ENCODE measurements around the gene ARL10. TPM values are rescaled to one million over a fixed set of nuclear protein-coding genes. Genes with fewer than 3 reads are reported as not detected.

Gene ARL10, protein sequence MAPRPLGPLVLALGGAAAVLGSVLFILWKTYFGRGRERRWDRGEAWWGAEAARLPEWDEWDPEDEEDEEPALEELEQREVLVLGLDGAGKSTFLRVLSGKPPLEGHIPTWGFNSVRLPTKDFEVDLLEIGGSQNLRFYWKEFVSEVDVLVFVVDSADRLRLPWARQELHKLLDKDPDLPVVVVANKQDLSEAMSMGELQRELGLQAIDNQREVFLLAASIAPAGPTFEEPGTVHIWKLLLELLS
- total RNA-seq (2014; rRNA removed; shearing (Covaris generic)) = 0.03 TPM in 1 of 2 replicates, not detected in the other

DNA sequence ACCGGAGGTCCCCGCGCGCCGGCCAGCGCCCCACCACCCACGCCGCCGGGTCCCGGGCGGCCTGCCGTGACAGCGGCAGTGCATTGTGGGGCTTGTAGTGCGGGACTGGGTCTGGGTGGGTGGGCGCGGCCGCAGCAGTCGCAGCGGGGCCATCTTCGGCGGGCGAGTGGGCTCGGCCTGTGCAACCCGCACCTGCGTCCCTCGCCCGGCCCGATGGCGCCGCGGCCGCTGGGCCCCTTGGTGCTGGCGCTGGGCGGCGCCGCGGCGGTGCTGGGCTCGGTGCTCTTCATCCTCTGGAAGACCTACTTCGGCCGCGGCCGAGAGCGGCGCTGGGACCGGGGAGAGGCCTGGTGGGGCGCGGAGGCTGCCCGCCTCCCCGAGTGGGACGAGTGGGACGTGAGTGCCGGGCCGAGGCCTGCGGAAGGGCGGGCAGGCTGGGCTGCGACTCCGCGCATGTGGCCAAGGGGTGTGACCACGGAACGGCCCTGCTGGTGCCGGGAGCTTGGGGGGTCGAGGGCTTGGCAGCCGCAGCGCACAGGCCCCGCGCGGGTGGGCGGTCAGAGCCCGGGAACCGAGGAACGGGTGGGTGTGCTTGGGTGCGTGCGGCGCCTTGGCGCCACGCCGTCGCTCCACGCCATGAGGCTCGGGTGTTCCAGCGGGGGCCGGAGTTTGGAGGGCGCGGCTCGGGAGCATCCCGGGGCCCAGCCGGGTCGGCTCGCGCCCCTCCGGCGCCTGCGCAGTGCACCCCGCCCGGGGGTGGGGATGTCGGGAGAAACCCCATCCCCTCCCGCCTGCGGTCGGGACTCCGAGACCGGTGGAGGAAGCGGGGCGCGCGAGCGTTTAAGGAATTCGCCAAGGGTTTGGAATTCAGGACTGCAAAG is at the start of gene ARL10:
ARL10 (plus strand) TSS at position 137 of the 881 bp plus-strand sequence; CDS start at position 214, 77 bp downstream.
- DNase-seq (ENCODE audit: low spot score) = peak; percentile 26

DNA sequence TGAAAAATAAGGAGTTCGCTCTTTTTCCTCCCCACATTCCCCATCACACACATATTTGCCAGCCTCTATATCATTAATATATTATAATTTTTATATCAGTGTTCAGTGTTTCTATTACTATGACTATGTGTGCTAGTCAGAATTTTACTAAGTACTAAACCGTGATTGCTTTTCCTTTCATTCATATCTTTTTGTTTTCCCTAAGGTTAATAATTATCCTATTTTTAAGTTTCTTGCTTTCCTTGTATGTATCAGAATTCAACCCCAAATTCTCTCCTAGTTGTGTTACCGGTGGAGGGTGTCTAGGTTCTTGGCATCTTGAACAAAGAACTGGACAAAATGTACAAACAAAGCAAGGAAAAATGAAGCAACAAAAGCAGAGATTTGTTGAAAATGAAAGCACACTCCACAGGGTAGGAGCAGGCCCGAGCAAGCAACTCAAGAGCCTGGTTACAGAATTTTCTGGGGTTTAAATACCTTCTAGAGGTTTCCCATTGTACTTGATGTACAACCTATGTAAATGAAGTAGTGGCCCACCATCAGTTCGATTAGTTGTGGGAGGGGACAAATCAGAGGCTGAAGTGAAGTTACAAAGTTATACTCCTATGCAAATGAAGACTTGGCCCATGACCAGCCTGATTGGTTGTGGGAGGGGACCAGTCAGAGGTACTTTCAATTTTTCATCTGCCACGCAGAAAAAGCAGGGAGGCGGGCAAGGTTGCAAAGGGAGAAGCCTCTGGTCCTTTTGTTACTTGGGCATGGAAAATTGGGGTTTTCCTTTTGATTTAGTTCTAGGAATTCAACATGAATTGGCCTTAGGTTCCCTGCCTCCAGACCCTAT is 47.5 kb upstream of the ARL10 start:
- in situ Hi-C loops (cut with HindIII; ENCODE audit: low sequenced_read_pairs) = no loop called here
- no peak for DNase-seq (ENCODE audit: low spot score)

More for the DNA sequence above, at the start of gene ARL10:
- in situ Hi-C loops (cut with HindIII; ENCODE audit: low sequenced_read_pairs) = no loop called here

DNA sequence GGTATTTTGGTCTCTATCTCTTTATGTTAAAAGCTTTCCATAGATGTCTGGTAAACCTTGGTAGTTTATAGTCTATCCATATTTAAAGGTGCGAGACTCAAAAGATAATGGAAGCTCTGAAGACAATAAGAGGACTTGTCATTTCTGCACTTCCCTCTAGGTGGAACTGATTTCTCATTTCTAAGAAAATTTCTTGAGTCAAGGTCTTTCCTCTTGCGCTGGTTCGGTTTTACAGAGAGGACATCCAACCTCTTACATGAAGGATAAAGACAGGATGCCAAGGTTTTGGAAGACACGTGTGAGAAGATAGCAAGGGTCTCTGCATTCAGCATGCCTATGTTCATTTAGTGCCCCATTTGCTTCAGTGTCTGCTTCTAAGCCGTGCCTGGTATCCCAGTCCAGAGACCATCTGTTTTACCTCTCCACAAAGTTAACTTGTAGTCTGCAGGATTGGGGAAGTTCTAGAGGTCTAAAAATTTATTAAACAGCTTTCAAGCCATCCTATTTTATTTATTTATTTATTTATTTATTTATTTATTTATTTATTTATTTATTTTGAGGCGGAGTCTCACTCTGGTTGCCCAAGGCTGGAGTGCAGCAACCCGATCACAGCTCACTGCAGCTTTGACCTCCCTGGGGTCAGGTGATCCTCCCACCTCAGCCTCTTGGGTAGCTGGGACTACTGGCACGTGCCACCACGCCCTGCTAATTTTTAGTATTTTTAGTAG is 45.3 kb upstream of the ARL10 start:
- DNase-seq (ENCODE audit: low spot score) = peak; percentile 16

DNA sequence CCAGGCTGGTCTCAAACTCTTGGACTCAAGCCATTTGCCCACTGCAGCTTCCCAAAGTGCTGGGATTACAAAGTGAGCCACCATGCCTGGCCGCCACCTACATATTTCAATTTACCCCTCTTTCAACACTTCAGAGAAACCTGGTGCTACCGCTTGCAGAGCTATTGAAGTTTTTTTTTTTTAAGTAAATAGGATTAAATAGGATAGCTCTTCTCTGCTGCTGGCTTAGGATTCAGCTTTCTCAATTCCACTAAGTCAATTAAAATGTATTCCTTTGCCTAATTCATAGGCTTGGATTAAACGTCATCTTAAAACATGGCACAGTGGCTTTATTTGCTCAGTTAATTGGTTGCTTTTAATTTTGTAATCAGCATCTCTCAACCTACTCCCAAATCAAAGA is 44.7 kb upstream of the ARL10 start:
- no peak for DNase-seq (ENCODE audit: low spot score)
- in situ Hi-C loops (cut with HindIII; ENCODE audit: low sequenced_read_pairs) = no loop called here

More for the DNA sequence above, 45.3 kb upstream of the ARL10 start:
- in situ Hi-C loops (cut with HindIII; ENCODE audit: low sequenced_read_pairs) = no loop called here

DNA sequence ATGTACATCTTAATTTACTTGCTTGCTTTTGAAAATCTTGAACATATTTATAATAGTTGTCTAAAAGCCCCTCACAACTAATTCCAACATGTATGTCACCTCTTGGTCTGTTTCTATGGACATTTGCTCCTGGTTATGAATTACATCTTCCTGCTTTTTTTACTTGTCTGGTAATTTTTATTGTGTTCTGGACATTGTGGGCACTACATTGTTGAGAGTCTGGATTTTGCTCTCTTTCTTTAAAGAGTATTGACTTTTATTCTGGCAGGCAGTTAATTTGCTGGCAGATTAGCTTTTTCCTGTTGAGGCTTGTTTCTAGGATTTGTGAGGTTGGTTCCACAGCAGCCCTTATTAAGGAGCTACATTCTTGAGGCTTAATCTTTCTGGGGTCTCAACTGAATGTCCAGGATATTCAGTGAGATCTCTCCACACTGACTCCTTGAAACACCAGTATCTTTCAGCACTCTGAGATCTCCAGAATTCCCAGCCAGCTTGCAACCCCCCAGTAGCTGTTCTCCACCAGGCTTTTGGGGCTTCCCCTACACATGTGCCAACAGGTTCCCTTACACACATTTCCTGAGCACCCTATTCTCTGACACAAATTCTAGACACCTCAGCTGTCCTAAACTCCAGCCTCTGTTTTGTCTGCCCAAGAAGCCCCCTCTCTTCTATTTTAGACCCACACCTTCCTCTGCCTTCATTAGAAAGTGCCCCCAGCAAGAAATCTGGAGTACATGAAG is 31.1 kb upstream of the ARL10 start:
- in situ Hi-C loops (cut with HindIII; ENCODE audit: low sequenced_read_pairs) = no loop called here
- no peak for DNase-seq (ENCODE audit: low spot score)

DNA sequence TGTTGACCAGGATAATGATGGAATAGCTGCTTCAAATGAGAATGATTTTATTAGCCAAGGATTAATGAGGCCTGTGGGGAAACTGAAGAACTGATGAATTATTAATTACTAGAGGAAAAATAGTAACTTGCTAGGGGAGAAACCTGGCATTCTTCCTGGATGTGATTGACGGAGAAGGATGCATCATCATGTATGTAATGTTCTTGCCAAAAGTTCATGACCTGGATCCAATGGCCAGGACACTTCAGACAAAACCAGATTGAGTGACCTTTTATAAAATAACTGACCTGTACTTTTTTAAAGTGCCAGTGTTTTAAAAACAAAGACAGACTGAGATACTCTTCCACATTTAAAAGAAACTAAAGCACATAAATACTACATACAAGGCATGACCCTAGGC is 27.4 kb upstream of the ARL10 start:
- in situ Hi-C loops (cut with HindIII; ENCODE audit: low sequenced_read_pairs) = no loop called here

DNA sequence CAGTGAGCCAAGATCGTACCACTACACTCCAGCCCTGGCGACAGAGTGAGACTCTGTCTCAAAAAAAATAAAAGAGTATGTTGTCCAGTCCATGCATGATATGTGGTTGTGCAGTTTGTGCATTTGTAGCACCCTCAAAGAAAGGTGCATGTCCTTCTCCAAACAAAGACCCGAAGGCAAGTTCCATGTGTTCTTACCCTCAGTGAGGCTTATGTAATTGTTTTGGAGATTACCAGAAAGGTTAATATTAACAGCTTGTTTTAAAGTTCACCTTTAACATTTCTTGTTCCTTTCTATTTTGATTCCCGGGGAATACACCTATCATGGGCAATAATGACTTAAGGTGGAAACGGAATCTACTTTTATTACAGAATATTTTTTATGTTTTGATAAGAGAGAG is 26.0 kb upstream of the ARL10 start:
- in situ Hi-C loops (cut with HindIII; ENCODE audit: low sequenced_read_pairs) = no loop called here
- DNase-seq (ENCODE audit: low spot score) = no peak

More for the DNA sequence above, 27.4 kb upstream of the ARL10 start:
- DNase-seq (ENCODE audit: low spot score) = no peak

DNA sequence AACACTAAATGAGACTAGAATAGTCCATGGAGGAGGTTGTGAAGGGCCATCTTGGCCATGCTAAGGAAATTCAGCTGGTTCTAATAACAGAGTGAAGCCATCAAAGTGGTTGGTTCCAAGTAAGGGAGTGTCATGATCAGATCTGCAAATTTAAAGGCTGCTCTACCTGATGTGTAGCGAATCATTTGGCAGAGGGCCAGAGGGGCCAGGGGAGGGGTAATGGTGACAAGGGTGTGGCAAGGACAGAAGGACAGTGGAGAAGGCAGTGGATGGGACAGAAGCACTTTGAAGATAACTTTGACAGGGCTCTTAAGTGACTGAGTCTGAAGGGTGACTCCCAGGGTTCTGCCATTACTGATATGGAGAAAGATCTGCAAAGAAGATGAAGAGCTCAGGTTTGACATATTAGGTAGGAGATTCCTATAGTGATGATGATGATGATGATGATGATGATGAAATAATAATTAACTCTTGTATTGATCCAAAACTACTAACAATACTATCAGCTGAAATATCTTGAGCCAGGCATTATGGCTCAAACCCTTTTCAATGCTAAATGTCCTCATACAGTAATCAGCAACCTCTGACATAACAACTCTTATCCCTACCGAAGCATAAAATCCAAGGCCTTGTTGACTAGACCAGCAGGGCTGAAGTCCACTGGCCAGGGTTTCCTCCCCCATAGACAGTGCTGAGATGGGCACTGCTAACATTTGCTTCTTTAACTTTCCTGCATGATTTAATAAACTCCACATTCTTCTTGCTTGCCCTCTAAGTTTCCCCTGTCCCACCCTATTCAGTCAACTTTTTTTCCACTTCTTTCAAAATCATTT is 23.7 kb upstream of the ARL10 start:
- in situ Hi-C loops (cut with HindIII; ENCODE audit: low sequenced_read_pairs) = no loop called here
- DNase-seq (ENCODE audit: low spot score) = no peak

DNA sequence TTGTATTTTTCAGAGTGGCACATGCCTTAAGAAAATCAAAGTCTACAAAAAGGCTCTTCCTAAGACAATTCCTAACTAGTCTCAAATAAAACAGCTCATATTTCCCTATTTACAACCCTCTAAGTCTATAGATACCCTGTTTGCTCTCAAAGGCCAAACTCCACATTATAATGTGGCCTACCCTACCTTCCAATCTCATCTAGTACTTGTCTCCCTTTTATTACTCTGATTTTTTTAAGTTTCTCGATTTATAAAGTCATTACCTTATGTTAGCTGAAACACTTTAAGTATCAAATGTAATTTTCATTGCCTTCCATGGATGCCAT is 23.2 kb upstream of the ARL10 start:
- in situ Hi-C loops (cut with HindIII; ENCODE audit: low sequenced_read_pairs) = no loop called here
- no peak for DNase-seq (ENCODE audit: low spot score)

DNA sequence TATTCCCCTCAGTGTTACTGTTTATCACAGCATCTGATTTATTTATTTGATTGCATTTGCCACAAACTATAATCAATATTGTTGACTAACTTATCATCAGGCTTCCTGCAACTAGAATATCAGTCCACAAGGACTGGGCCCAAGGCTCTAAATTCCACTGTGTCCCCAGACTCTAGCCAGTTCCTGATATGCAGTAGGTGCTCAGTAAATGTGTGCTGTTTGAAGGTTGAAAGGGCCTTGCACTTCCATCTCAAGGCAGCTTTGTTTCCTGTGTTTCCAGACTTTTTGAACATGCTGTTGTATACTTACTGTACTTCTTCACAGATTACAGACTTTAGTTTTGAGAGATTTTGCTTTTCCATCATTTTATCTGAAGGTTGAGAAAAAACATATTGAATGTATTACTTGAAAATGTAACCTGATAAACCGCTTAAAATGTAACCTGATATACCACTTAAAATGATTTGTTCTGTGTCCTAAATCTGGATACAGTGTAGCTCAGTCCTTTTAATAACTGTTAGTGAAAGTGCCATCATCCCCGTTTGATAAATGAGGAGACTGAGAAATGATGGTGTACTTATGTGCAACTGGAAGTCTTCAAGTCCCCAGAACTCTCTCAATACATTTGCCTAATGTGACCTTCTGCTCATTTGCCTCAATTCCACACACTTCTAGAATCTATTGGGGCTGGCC is 22.4 kb upstream of the ARL10 start:
- in situ Hi-C loops (cut with HindIII; ENCODE audit: low sequenced_read_pairs) = no loop called here

DNA sequence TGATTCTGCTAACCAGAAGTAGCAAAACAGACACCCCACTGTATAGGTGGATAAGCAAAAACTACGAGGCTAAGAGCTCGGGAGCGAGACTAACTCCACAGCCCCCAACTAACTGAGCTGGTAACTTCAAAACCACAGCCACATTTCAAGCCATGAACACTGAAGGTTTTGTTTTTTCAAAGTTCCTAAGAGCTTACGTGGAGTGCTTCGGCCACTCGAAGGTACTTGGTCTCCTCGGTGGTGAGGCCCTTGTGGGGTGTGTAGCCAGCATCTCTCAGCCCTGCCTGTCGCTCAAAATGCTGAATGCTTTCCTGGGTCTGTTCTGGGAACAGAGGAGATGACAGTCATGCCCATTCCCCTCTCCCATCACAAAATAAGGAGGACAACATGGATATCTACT is 14.9 kb upstream of the ARL10 start:
- in situ Hi-C loops (cut with HindIII; ENCODE audit: low sequenced_read_pairs) = no loop called here
- no peak for DNase-seq (ENCODE audit: low spot score)

More for the DNA sequence above, 22.4 kb upstream of the ARL10 start:
- no peak for DNase-seq (ENCODE audit: low spot score)

DNA sequence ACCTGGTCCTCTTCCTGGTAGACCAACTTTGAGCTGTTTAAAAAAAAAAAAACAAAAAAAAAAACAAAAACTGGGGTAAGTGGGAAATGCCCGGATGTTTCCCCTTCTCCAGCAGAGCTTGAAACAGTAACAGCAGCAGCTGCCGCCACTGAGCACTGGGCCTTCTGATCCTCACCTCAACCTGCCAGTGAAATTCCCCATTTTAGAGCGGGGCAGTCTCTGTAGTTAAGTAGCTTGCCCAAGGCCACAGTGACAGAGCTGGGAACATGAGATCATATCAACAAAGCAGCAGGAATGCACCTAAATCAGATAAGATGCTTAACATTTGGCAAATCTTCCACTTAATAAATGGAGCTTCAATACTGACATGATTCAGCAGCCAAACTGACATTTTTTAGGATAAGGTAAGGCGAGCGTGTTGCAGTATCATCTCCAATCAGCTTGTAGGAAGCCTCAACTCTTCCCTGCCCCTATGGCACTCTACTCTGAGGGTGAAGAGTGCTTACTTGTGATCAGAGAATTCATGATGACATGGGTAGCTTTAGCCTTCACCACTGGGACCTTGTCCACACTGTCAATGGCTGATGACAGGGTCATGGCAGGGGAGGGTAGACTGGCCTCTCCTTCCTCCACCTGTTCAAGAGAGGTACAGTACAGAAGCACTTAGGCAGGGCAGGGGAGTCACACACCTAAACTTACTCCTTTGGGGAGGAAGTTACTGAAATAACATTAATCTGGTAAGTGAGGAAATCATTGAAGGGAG is 13.0 kb upstream of the ARL10 start:
- in situ Hi-C loops (cut with HindIII; ENCODE audit: low sequenced_read_pairs) = no loop called here
- no peak for DNase-seq (ENCODE audit: low spot score)

DNA sequence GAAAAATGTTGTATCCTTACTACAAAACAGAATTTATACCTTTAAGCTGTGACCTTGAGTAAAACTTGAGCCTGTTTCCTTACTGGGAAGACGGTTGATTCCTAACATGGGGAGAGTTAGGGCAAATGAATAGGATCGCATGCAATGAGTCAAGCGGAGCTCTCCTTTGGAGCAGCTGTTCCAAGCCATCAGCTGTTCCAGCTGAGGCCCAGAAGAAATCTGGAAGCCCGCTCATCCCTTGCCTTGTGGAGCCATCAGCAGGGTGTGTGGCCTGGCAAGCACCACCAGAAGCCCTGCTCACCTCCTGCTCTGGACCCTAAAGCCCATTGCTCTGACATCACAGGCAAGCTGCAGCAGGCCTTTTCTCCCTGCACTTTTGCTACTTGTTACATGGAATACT is 11.8 kb upstream of the ARL10 start:
- no peak for DNase-seq (ENCODE audit: low spot score)
- in situ Hi-C loops (cut with HindIII; ENCODE audit: low sequenced_read_pairs) = no loop called here

DNA sequence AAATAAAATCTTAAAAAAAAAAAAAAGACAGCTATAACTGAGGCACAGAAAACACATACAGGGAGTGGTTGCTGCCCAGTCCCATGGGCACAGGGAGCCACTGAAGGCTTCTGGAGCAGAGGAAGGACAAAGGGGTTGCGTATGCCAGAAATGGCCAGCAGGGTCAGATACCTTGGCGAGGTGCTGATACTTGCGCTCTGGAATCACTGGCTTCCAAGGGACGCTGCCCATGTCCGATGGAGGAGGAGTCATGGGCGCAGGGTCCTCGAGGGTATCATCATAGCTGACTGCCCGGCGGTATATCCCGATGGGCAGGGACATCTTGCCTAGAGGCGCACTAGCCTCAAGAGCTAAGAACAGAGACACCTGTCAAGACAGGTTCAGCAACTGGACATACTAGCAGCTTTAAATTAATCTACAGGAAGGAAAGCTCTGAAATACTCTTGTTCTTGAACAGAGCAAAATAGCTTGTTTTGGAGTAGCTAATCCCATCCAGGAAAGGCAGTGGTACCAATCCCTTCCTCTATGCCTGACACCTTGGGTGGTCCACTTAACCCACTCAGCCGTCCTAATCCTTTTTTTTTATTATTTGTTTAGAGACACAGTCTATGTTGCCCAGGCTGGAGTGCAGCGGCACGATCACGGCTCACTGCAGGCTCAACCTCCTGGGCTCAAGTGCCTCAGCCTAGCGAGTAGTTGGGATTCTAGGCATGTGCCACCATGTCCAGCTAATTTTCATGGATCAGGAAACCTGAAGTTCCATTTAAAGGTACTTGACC is 9.7 kb upstream of the ARL10 start:
- peak; percentile 10 for DNase-seq (ENCODE audit: low spot score)
- in situ Hi-C loops (cut with HindIII; ENCODE audit: low sequenced_read_pairs) = no loop called here

DNA sequence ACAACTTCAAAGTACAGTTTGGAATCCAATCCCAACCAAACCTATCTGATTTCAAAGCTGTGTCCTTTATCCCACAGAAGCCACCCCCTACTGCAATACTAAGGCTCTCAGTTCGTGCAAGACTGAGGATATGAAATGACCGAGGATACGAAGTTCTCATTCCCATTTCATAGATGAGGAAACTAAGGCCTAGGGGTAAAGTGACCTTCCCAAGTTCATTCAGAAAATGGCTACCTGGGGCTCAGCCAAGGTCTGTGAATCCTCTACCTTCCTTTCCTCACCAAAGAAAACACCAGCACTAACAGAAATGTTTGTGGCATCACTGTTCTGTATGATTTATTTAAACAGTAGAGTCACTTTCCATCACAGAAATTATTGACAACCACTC is 9.1 kb upstream of the ARL10 start:
- in situ Hi-C loops (cut with HindIII; ENCODE audit: low sequenced_read_pairs) = no loop called here

DNA sequence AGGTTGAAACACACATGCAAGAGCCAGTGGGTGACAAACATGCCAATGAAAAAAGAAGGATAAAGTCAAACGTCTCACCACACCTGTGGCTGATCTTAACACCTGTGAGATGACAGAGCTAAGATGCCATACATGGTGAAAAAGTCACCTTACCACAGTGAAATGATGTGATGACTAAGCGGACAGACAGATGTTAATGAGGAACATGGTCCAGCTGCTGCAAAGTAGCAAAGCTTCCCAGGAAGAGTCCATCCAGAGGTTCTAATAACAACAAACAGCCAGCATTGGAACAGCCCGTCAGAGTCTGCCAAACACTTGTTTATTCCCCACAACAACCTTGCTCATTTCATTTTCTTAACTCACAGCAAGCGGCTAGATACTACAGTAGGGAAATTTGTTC is 5.6 kb upstream of the ARL10 start:
- no peak for DNase-seq (ENCODE audit: low spot score)
- in situ Hi-C loops (cut with HindIII; ENCODE audit: low sequenced_read_pairs) = no loop called here

More for the DNA sequence above, 9.1 kb upstream of the ARL10 start:
- DNase-seq (ENCODE audit: low spot score) = no peak

Measured in G401 (cell line).